Right atrium auricular region (tissue), 2 donors: Measurements from ENCODE around the gene ERI2. TPM values are rescaled to one million over a fixed set of nuclear protein-coding genes. Genes with fewer than 3 reads are reported as not detected.
"Not testable (repeated sequence)": the region's sequence is repeated elsewhere in the genome, so short reads cannot be mapped to it uniquely, and the experiment has no call there.

Experiments
- DNase-seq: peaks from one replicate; pipeline ENCODE4 v3.0.0-alpha.2; 2019; ENCODE audit warnings: low spot score
- H3K27ac ChIP-seq, 2 donors: fragments of 200-600 bp; sonication (generic); 1 replicate in 1 of 2; 2 replicates in 1 of 2; pipeline ENCODE4 v1.5.1; 2016 to 2019
- H3K27me3 ChIP-seq, 2 donors: fragments of 200-600 bp; sonication (generic); one replicate each; pipeline versions ENCODE4 v1.5.1 to v1.6.0; 2017 to 2019
- H3K36me3 ChIP-seq: fragments of 200-600 bp; sonication (generic); one replicate; pipeline ENCODE4 v1.5.1; 2016
- H3K4me1 ChIP-seq, 2 donors: fragments of 200-600 bp; sonication (generic); one replicate each; pipeline versions ENCODE4 v1.5.1 to v1.6.0; 2017 to 2019
- H3K4me3 ChIP-seq, 2 donors: fragments of 200-600 bp; sonication (generic); 1 replicate in 1 of 2; 2 replicates in 1 of 2; pipeline ENCODE4 v1.5.1; 2017 to 2019; ENCODE audit warnings: mild to moderate bottlenecking in 1 of 2, moderate library complexity in 1 of 2
- H3K9me3 ChIP-seq, 2 donors: fragments of 200-600 bp; sonication (generic); one replicate each; pipeline ENCODE4 v1.5.1; 2019
- CTCF ChIP-seq, 2 donors: fragments of 200-600 bp; sonication (generic); IDR thresholded peaks; one replicate each; pipeline ENCODE4 v1.5.1; 2019; ENCODE audit warnings: antibody characterized with exemption in 2 of 2
- total RNA-seq, 2 donors: library from RNA; depleted of rRNA; stranded (reverse); fragments of >200 nt; gene quantifications; one replicate each; pipeline ENCODE4 v1.1.0, GENCODE V29; 2016

The ERI2 gene
- total RNA-seq, 2 donors from 2014 or later, result 4.9 to 8.0 TPM

GRCh38 chr16:20768121-20768520 lies 38.2 kb downstream of the ERI2 start:
- no peak overlapping the region for H3K4me3 ChIP-seq
- H3K27ac ChIP-seq, result no peak overlapping the region
- no peaks in the 10 kb centered on the region for H3K4me1 ChIP-seq
- no peak for DNase-seq
- H3K9me3 ChIP-seq, result no peaks in the 10 kb centered on the region
- no peaks in the 10 kb centered on the region for H3K36me3 ChIP-seq
- H3K27me3 ChIP-seq, result no peaks in the 10 kb centered on the region
- TF ChIP-seq CTCF (IDR thresholded peaks at IDR 0.05), result no peak

- Histone ChIP-seq H3K27ac (no peak overlapping the region), H3K36me3 (no peaks in the 10 kb centered on the region), H3K4me3 (no peak overlapping the region), H3K4me1 (no peaks in the 10 kb centered on the region), H3K9me3 (peaks cover 0 to 4% of the 10 kb centered on the region in 2 donors), H3K27me3 (no peaks in the 10 kb centered on the region)
- TF ChIP-seq CTCF (IDR thresholded peaks at IDR 0.05), result no peak
- no peak for DNase-seq
Measured at GRCh38 chr16:20767577-20767976, 38.7 kb downstream of the ERI2 start.

GRCh38 chr16:20766294-20766693 lies 40.0 kb downstream of the ERI2 start:
- DNase-seq, result no peak
- no peak overlapping the region for H3K4me3 ChIP-seq
- H3K9me3 ChIP-seq, result peaks cover 0 to 5% of the 10 kb centered on the region in 2 donors
- no peak overlapping the region for H3K27ac ChIP-seq
- no peak for TF ChIP-seq CTCF (IDR thresholded peaks at IDR 0.05)
- H3K36me3 ChIP-seq, result no peaks in the 10 kb centered on the region
- H3K27me3 ChIP-seq, result no peaks in the 10 kb centered on the region
- H3K4me1 ChIP-seq, result no peaks in the 10 kb centered on the region

GRCh38 chr16:20765732-20766131 lies 40.5 kb downstream of the ERI2 start:
- TF ChIP-seq CTCF (IDR thresholded peaks at IDR 0.05), result no peak
- DNase-seq, result no peak
- H3K4me3 ChIP-seq, result no peak overlapping the region
- H3K36me3 ChIP-seq, result no peaks in the 10 kb centered on the region
- H3K27ac ChIP-seq, result no peak overlapping the region
- no peaks in the 10 kb centered on the region for H3K4me1 ChIP-seq
- H3K9me3 ChIP-seq, result peaks cover 0 to 5% of the 10 kb centered on the region in 2 donors
- no peaks in the 10 kb centered on the region for H3K27me3 ChIP-seq

- DNase-seq, H3K27ac ChIP-seq: not testable (repeated sequence)
Measured at GRCh38 chr16:20764448-20764847, 41.8 kb downstream of the ERI2 start.

GRCh38 chr16:20763461-20764232 lies 42.6 kb downstream of the ERI2 start, which contains the start of gene ACSM3:
TSS of gene ACSM3 (plus strand) at chr16:20764014. CDS start at chr16:20770035, 6,021 bp downstream.
- H3K27ac ChIP-seq, result peak within 1 kb of the TSS; percentile 0 to 37
- peaks cover 0 to 5% of the 10 kb centered on the region in 2 donors for H3K9me3 ChIP-seq
- H3K36me3 ChIP-seq, result no peaks in the 10 kb centered on the region
- TF ChIP-seq CTCF (IDR thresholded peaks at IDR 0.05), result no peak
- peak; percentile 64 for DNase-seq
- peak within 1 kb of the TSS; percentile 24 to 42 for H3K4me3 ChIP-seq
- H3K27me3 ChIP-seq, result no peaks in the 10 kb centered on the region
- H3K4me1 ChIP-seq, result no peaks in the 10 kb centered on the region

More at GRCh38 chr16:20764448-20764847, 41.8 kb downstream of the ERI2 start:
- H3K9me3 ChIP-seq, H3K4me3 ChIP-seq, H3K4me1 ChIP-seq, H3K27me3 ChIP-seq, H3K36me3 ChIP-seq: not testable (repeated sequence)
